GM12874 (cell line): Measurements from ENCODE around the gene TMEM125.

ENCODE experiments used
- TF ChIP-seq, protein P1 (sequence below): IDR thresholded peaks from 2 replicates; pipeline ENCODE4 v1.5.1; 2011; ENCODE audit warnings: low read depth, mild to moderate bottlenecking, control low read depth, low read length, moderate library complexity; ENCODE audit not compliant: insufficient read depth

TMEM125 gene

DNA sequence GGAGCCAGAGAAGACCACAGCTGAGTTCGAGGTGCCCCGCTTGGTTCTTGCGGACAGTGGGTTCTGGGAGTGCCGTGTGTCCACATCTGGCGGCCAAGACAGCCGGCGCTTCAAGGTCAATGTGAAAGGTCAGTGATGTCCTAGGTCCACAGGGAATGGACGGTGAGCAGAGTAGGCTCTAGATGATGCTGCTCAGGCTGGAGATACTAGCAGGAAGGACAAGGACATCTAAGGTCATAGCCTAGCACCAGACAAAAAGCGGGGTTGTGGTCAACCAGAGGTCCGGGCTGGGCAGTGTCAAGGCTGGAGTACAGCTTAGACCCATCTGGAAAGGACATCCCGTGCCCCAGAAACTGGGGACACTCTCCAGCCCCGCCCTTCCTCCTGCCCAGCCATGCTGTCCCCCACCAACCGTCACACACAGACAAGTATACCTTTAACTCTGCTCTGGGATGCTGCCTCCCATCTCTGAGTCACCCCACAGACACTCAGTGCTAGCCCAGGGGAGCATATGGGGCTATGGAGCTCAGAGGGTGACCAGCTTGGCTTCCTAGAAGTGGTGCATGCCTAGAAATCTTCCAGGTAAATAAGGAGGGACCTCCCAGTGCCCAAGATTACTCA lies 39.7 kb downstream of the TMEM125 start:
- TF ChIP-seq, protein P1, sequence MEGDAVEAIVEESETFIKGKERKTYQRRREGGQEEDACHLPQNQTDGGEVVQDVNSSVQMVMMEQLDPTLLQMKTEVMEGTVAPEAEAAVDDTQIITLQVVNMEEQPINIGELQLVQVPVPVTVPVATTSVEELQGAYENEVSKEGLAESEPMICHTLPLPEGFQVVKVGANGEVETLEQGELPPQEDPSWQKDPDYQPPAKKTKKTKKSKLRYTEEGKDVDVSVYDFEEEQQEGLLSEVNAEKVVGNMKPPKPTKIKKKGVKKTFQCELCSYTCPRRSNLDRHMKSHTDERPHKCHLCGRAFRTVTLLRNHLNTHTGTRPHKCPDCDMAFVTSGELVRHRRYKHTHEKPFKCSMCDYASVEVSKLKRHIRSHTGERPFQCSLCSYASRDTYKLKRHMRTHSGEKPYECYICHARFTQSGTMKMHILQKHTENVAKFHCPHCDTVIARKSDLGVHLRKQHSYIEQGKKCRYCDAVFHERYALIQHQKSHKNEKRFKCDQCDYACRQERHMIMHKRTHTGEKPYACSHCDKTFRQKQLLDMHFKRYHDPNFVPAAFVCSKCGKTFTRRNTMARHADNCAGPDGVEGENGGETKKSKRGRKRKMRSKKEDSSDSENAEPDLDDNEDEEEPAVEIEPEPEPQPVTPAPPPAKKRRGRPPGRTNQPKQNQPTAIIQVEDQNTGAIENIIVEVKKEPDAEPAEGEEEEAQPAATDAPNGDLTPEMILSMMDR: no peak

DNA sequence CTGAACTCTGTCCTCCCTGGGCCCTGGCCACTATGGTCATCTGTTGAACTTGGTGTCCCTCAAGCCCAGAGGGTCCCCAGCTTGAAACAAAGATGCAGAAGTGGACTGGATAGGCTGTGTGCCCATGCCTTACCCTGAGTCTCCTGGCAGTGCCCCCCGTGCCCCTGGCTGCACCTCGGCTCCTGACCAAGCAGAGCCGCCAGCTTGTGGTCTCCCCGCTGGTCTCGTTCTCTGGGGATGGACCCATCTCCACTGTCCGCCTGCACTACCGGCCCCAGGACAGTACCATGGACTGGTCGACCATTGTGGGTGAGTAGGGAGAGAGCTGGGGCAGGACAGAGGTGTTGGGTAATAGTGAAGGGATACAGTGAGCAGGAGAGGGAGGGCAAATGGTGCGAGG lies 41.7 kb downstream of the TMEM125 start:
- TF ChIP-seq, protein P1: no peak

DNA sequence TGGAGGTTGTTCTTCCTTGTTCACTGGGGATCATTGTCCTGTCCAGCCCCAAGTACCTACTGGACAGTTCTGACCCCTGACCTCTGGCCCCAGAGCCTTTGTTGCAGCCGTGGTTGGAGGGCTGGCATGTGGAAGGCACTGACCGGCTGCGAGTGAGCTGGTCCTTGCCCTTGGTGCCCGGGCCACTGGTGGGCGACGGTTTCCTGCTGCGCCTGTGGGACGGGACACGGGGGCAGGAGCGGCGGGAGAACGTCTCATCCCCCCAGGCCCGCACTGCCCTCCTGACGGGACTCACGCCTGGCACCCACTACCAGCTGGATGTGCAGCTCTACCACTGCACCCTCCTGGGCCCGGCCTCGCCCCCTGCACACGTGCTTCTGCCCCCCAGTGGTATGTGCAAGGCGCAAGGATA lies 42.4 kb downstream of the TMEM125 start:
- TF ChIP-seq, protein P1: no peak

DNA sequence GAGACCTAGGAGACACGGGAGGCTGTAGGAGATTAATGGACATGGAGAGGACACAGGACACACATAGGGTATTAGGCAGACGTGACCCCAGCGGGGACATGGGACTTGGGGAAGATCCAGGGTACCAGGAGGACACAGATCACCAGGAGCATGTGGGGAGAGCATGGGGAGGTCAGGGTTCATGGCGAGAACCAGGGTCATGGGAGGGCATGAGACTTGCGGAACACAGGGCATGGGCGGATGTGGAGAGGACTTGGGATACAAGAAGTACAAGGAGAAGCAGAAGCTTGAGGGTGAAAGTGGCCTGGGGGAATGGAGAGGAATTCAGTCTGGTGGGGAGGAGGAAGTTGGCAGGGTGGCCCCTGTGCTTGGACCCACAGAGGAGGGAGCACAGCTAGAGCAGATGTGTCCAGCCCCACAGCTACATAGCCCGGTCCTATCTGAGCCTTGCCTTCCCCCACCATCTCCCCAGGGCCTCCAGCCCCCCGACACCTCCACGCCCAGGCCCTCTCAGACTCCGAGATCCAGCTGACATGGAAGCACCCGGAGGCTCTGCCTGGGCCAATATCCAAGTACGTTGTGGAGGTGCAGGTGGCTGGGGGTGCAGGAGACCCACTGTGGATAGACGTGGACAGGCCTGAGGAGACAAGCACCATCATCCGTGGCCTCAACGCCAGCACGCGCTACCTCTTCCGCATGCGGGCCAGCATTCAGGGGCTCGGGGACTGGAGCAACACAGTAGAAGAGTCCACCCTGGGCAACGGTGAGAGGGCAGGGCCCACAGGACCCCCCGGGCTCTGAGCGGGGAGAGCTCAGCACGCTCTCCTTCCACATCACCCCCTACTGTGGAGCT lies 43.1 kb downstream of the TMEM125 start:
- TF ChIP-seq, protein P1: no peak

DNA sequence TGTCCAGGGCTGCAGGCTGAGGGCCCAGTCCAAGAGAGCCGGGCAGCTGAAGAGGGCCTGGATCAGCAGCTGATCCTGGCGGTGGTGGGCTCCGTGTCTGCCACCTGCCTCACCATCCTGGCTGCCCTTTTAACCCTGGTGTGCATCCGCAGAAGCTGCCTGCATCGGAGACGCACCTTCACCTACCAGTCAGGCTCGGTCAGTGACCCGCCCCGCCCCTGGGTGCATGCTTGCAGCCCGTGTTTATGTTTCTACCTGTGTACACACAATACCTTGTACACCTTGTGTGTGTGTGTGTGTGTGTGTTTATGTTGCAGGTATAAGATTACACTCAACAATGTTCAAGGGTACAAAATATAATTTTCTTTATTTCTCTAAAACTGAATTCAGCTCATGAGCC lies 44.0 kb downstream of the TMEM125 start:
- TF ChIP-seq, protein P1: no peak

DNA sequence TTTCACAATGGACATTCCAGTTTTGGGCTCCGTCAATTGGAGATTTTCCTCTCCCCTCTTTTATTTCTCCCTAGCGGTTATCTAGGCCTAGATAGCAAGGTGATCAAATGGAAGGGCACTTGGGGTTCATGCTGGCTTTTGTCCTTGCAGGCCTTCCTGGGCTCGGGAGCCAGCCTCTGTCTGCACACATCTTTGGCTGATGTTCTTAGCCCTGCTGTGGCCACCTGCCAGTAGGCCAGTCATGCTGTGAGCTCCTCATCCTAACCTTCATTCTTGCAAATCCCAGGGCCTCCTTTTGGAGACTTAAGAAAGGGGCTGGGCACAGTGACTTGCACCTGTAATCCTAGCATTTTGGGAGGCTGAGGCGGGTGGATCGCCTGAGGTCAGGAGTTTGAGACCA lies 44.5 kb downstream of the TMEM125 start:
- TF ChIP-seq, protein P1: no peak

DNA sequence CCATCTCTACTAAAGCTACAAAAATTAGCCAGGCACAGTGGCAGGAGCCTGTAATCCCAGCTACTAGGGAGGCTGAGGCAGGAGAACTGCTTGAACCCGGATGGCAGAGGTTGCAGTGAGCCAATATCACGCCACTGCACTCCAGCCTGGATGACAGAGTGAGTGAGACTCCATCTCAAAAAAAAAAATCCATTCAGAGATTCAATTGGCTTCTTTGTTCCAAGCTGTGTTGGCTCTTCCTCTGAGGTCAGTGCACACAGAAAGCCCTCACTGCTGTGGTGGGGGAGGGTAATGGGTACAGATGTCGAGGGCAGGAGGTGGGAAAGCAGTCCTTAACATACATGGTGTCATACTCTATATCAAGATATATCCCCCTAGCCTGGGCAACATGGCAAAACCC lies 45.7 kb downstream of the TMEM125 start:
- TF ChIP-seq, protein P1: no peak
